Effector CD4-positive, alpha-beta T cell (primary cell): ENCODE data around the gene UBAC2.
A peak's percentile ranks its signal among the peaks of the same experiment; 100 is the strongest.

Experiments
- DNase-seq: peaks from one replicate; pipeline ENCODE4 v3.0.0-alpha.2; 2020

Gene UBAC2

GRCh38 chr13:99366075-99366987 is 165.7 kb downstream of the UBAC2 start:
- no peak for DNase-seq

GRCh38 chr13:99367106-99367616 is 166.5 kb downstream of the UBAC2 start:
- no peak for DNase-seq

- DNase-seq: no peak
Measured at GRCh38 chr13:99367663-99368448, 167.2 kb downstream of the UBAC2 start.

GRCh38 chr13:99370481-99371275 is 170.0 kb downstream of the UBAC2 start:
- DNase-seq: no peak

GRCh38 chr13:99371956-99372355 is 171.3 kb downstream of the UBAC2 start:
- DNase-seq: peak; percentile 65

GRCh38 chr13:99373436-99373835 is 172.8 kb downstream of the UBAC2 start:
- DNase-seq: no peak

GRCh38 chr13:99374169-99374991 is 173.7 kb downstream of the UBAC2 start:
- no peak for DNase-seq

- DNase-seq: no peak
Measured at GRCh38 chr13:99374994-99375737, 174.5 kb downstream of the UBAC2 start.

GRCh38 chr13:99375738-99376080 is 175.1 kb downstream of the UBAC2 start:
- no peak for DNase-seq

GRCh38 chr13:99376132-99376531 is 175.5 kb downstream of the UBAC2 start:
- no peak for DNase-seq

- DNase-seq: no peak
Measured at GRCh38 chr13:99376924-99377323, 176.3 kb downstream of the UBAC2 start.

- DNase-seq: no peak
Measured at GRCh38 chr13:99377641-99378040, 177.0 kb downstream of the UBAC2 start.

- no peak for DNase-seq
Measured at GRCh38 chr13:99378985-99379733, 178.5 kb downstream of the UBAC2 start.

GRCh38 chr13:99379856-99380801 is 179.5 kb downstream of the UBAC2 start:
- DNase-seq: no peak

GRCh38 chr13:99380921-99381645 is 180.4 kb downstream of the UBAC2 start:
- DNase-seq: peak; percentile 44

- DNase-seq: no peak
Measured at GRCh38 chr13:99381766-99382165, 181.1 kb downstream of the UBAC2 start.

- DNase-seq: no peak
Measured at GRCh38 chr13:99382428-99383133, 181.9 kb downstream of the UBAC2 start.

GRCh38 chr13:99383511-99383921 is 182.9 kb downstream of the UBAC2 start:
- no peak for DNase-seq
